MG63 (cell line): Measurements from ENCODE around the gene UNC13C. TPM values are rescaled to one million over a fixed set of nuclear protein-coding genes. Genes with fewer than 3 reads are reported as not detected.

Experiments
- DNase-seq: peaks from one replicate; pipeline ENCODE4 v3.0.0-alpha.2; 2020
- H3K27me3 ChIP-seq: fragments of 250-450 bp; sonication (Bioruptor Pico); 2 replicates; pipeline ENCODE4 v1.5.1; 2020; ENCODE audit warnings: mild to moderate bottlenecking, moderate library complexity
- H3K36me3 ChIP-seq: fragments of 250-450 bp; sonication (Bioruptor Pico); 2 replicates; pipeline ENCODE4 v1.5.1; 2020; ENCODE audit warnings: mild to moderate bottlenecking, moderate library complexity
- H3K4me3 ChIP-seq: fragments of 250-450 bp; sonication (Bioruptor Pico); 2 replicates; pipeline ENCODE4 v1.5.1; 2020; ENCODE audit warnings: mild to moderate bottlenecking, moderate library complexity
- H3K9me3 ChIP-seq: fragments of 250-450 bp; sonication (Bioruptor Pico); 2 replicates; pipeline ENCODE4 v1.5.1; 2020; ENCODE audit warnings: mild to moderate bottlenecking, moderate library complexity
- total RNA-seq: library from RNA; depleted of rRNA; stranded (reverse); fragments of >200 nt; shearing (Covaris generic); gene quantifications from 2 replicates; pipeline ENCODE4 v1.2.3, GENCODE V29; 2014; ENCODE audit warnings: low replicate concordance; rRNA removed

UNC13C gene
- total RNA-seq, 1 experiment from 2014 or later = not detected

- no peaks in the 10 kb centered on the region for H3K27me3 ChIP-seq
- no peak for DNase-seq
- no peak overlapping the region for H3K4me3 ChIP-seq
- no peaks in the 10 kb centered on the region for H3K9me3 ChIP-seq
- no peaks in the 10 kb centered on the region for H3K36me3 ChIP-seq
Observed at GRCh38 chr15:54681584-54681983, 703.3 kb downstream of the UNC13C start.

Other genes starting within 250 kb of the UNC13C start
- gene WDR72, start 218.8 kb upstream of the UNC13C start, total RNA-seq = not detected in 2 replicates